Tibial nerve (tissue), 4 donors: ENCODE results near the gene TOX2. TPM values are rescaled to one million over a fixed set of nuclear protein-coding genes. Genes with fewer than 3 reads are reported as not detected.

ENCODE experiments used
- DNase-seq, 2 donors: peaks; one replicate each; pipeline ENCODE4 v3.0.0-alpha.2; 2019; ENCODE audit warnings: low spot score in 2 of 2
- H3K27ac ChIP-seq, 4 donors: fragments of 200-600 bp; sonication (generic) in 3 of 4; one replicate each; pipeline ENCODE4 v1.5.1; 2017 to 2019; ENCODE audit warnings: mild to moderate bottlenecking in 1 of 4
- H3K27me3 ChIP-seq, 2 donors: fragments of 200-600 bp; sonication (generic) in 1 of 2; one replicate each; pipeline versions ENCODE4 v1.5.1 to v1.6.0; 2017 to 2019
- H3K36me3 ChIP-seq, 3 donors: fragments of 200-600 bp; sonication (generic); one replicate each; pipeline ENCODE4 v1.5.1; 2018 to 2019
- H3K4me1 ChIP-seq, 4 donors: fragments of 200-600 bp; sonication (generic) in 3 of 4; one replicate each; pipeline ENCODE4 v1.5.1; 2017 to 2019
- H3K4me3 ChIP-seq, 4 donors: fragments of 200-600 bp; sonication (generic) in 3 of 4; one replicate each; pipeline ENCODE4 v1.5.1; 2017 to 2019; ENCODE audit warnings: mild to moderate bottlenecking in 1 of 4, moderate library complexity in 1 of 4
- H3K9me3 ChIP-seq, 4 donors: fragments of 200-600 bp; sonication (generic) in 3 of 4; one replicate each; pipeline ENCODE4 v1.5.1; 2017 to 2019
- EP300 ChIP-seq, 2 donors: sonication (generic); formaldehyde crosslinking; IDR thresholded peaks; one replicate each; pipeline ENCODE4 v1.6.1; 2017; ENCODE audit warnings: antibody characterized with exemption in 2 of 2, mild to moderate bottlenecking in 1 of 2
- POLR2A ChIP-seq, 2 donors: fragments of 450-650 bp; IDR thresholded peaks; one replicate each; pipeline ENCODE4 v1.6.1; 2017; ENCODE audit warnings: antibody characterized with exemption in 2 of 2, mild to moderate bottlenecking in 2 of 2, moderate library complexity in 2 of 2
- WGBS, 2 donors: methylation state at CpG; one replicate each; pipeline ENCODE4 v1.1.5; 2018; 5-methylcytosine and 5-hydroxymethylcytosine counted together
- total RNA-seq, 4 donors: library from RNA; depleted of rRNA; stranded (reverse); fragments of >200 nt; gene quantifications; one replicate each; pipeline ENCODE4 v1.1.0, GENCODE V29; 2016
- TF ChIP-seq, protein P1 (sequence below), 5 experiments: fragments of 200-600 bp in 3 of 5; fragments of 450-650 bp in 2 of 5; sonication (generic) in 3 of 5; IDR thresholded peaks; one replicate each; pipeline ENCODE4 v1.5.1; 2016 to 2019; ENCODE audit warnings: antibody characterized with exemption in 5 of 5, mild to moderate bottlenecking in 3 of 5, moderate library complexity in 2 of 5

The TOX2 gene
- total RNA-seq, 4 donors from 2014 or later: 1.3 to 3.3 (median 1.9) TPM

DNA sequence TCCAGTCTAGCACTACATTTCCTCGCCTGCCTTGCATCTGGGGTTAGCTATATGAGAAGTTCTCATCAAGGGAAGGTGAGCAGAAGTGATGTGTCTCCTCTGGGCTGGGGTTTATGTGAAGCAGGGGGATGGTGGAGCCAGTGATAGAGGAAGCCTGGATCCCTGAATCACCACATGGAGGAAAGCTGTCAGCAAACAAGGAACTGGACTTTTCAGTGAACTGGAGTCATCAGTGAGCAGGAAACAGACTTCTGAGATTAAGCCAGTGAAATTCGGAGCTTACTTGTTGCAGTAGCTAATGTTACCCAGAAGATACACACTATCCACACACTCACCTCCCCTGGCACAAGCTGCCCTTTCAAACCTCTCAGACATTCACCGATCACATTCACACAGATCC is 13.4 kb upstream of the TOX2 start:
- peaks cover 0 to 7% (median 0%) of the 10 kb centered on the region in 4 donors for H3K4me1 ChIP-seq
- WGBS, 2 donors: 95 to 96% methylated on average over 3 of the region's 3 CpGs
- H3K4me3 ChIP-seq: no peak overlapping the region
- no peaks in the 10 kb centered on the region for H3K36me3 ChIP-seq
- H3K27ac ChIP-seq: no peak overlapping the region
- no peak for DNase-seq
- TF ChIP-seq EP300 (IDR thresholded peaks at IDR 0.05): no peak
- TF ChIP-seq, protein P1, sequence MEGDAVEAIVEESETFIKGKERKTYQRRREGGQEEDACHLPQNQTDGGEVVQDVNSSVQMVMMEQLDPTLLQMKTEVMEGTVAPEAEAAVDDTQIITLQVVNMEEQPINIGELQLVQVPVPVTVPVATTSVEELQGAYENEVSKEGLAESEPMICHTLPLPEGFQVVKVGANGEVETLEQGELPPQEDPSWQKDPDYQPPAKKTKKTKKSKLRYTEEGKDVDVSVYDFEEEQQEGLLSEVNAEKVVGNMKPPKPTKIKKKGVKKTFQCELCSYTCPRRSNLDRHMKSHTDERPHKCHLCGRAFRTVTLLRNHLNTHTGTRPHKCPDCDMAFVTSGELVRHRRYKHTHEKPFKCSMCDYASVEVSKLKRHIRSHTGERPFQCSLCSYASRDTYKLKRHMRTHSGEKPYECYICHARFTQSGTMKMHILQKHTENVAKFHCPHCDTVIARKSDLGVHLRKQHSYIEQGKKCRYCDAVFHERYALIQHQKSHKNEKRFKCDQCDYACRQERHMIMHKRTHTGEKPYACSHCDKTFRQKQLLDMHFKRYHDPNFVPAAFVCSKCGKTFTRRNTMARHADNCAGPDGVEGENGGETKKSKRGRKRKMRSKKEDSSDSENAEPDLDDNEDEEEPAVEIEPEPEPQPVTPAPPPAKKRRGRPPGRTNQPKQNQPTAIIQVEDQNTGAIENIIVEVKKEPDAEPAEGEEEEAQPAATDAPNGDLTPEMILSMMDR (IDR thresholded peaks at IDR 0.05): no peak
- no peak for TF ChIP-seq POLR2A (IDR thresholded peaks at IDR 0.05)
- peaks cover 0 to 12% (median 0%) of the 10 kb centered on the region in 4 donors for H3K9me3 ChIP-seq
- H3K27me3 ChIP-seq: no peaks in the 10 kb centered on the region

DNA sequence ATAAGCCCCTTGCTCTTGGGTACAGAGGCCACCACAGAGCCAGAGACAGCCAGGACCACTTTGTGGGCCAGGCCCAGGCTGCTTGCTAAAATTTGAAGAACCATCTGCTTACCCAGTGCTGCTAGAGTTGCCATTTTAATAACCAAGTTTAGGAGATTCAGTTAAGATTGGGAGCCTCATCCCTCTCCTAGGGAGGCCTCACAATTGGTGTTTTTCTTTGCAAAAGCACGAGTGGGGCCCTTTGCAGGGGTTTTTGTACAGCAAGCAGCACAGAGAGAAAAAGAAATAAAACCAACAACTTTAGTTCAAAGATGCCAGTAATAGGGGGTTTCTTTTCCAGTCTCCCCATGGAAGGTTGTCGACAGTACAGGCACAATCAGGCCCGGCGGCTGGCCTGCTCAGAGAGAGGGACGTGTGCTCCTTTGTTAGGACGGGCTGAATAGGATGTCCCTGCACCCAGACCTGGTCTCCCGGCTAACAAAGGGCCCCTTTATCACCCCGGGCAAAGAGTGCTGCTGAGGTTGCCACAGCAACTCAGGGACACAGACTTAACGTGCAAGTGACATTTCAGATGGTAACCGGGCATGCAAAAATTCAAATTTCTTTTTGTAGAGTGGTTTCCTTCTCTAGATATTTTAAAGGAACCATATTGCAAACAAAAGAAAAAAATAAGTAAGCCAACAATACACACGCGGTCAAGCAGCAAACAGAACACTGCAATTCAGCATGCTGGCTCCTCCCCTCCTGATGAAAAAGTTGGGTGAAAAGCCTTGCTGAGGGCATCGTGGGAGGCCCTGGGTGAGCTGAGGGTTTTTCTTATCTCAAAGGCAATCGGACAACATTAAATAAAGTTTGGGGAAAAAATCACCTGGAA is 10.5 kb upstream of the TOX2 start:
- Histone ChIP-seq H3K27me3 (no peaks in the 10 kb centered on the region), H3K4me1 (peaks cover 0 to 7% (median 0%) of the 10 kb centered on the region in 4 donors), H3K27ac (no peak overlapping the region), H3K9me3 (peaks cover 0 to 33% (median 0%) of the 10 kb centered on the region in 4 donors), H3K4me3 (no peak overlapping the region), H3K36me3 (no peaks in the 10 kb centered on the region)
- no peak for DNase-seq
- 24 to 34% methylated on average over 14 of the region's 14 CpGs for WGBS, 2 donors
- TF ChIP-seq EP300 (IDR thresholded peaks at IDR 0.05): no peak
- TF ChIP-seq, protein P1 (IDR thresholded peaks at IDR 0.05): no peak
- no peak for TF ChIP-seq POLR2A (IDR thresholded peaks at IDR 0.05)

DNA sequence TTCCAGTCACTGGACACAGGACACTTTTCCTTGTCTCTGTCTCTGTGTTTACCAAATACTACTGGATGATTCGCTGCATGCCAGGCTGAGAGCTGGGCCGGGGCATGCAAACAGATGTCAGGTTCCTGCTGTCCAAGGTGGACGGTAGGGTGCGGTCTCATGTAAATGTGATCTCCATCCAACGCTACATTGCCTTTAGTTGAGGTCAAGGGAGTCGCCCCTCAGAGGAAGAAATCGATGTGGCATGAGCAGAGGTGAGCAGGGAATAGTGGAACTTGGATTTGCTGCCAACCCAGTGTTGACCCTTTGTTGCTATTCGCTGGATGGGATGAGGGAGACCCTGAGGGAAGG is 9.8 kb upstream of the TOX2 start:
- no peak overlapping the region for H3K27ac ChIP-seq
- H3K36me3 ChIP-seq: no peaks in the 10 kb centered on the region
- no peak overlapping the region for H3K4me3 ChIP-seq
- H3K27me3 ChIP-seq: no peaks in the 10 kb centered on the region
- H3K9me3 ChIP-seq: peaks cover 0 to 33% (median 0%) of the 10 kb centered on the region in 4 donors
- DNase-seq: no peak
- peaks cover 0 to 5% (median 0%) of the 10 kb centered on the region in 4 donors for H3K4me1 ChIP-seq
- TF ChIP-seq POLR2A (IDR thresholded peaks at IDR 0.05): no peak
- TF ChIP-seq, protein P1 (IDR thresholded peaks at IDR 0.05): no peak
- TF ChIP-seq EP300 (IDR thresholded peaks at IDR 0.05): no peak
- 77 to 80% methylated on average over 8 of the region's 8 CpGs for WGBS, 2 donors

DNA sequence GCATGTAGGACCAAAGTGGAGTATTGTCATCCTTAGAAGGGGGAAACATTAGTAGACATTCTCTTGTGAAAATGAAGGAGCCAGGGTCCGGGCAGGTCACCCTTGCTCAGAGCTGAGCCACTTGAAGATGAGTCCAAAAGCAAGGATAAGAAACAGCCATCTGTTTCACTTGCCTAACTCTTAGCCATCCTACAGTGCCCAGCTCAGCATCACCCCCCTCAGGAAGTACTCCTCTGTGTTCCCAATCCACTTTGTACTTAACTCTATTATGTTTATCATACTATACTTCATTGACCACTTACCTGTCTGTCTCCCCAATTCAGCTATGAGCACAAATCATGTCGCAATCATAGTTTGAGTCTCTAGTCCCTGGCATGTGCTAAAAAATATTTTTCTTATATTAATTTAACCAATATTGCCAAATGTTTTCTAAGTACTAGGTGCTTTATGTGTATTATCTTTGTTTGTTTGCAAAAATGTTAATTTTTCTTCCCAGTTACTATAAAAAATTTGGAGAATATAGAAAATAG is 8.1 kb upstream of the TOX2 start:
- 91 to 93% methylated on average over 2 of the region's 2 CpGs for WGBS, 2 donors
- Histone ChIP-seq H3K27me3 (no peaks in the 10 kb centered on the region), H3K36me3 (no peaks in the 10 kb centered on the region), H3K27ac (no peak overlapping the region), H3K4me3 (no peak overlapping the region), H3K9me3 (peaks cover 0 to 40% (median 0%) of the 10 kb centered on the region in 4 donors), H3K4me1 (no peaks in the 10 kb centered on the region)
- DNase-seq: no peak
- TF ChIP-seq POLR2A (IDR thresholded peaks at IDR 0.05) (no peak), EP300 (IDR thresholded peaks at IDR 0.05) (no peak)
- TF ChIP-seq, protein P1 (IDR thresholded peaks at IDR 0.05): no peak

DNA sequence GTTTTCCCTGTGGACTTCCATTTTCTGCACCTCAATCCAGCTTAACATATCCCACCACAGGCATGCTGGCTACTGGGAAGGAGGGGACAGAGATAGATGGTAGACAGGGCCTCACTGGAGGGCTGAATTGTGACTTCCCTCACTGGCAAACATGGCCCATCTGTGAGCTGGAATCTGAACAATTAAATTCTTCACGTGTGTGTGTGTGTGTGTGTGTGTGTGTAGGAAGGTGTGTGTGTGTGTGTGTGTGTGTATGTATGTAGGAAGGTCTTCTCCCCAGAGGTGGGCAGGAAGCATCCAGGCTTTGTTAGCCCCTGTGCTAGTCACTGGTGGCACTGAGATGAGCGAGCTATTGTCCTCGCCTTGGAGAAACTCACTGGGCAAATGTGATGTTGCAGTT is 5.4 kb upstream of the TOX2 start:
- peaks cover 0 to 4% of the 10 kb centered on the region in 2 donors for H3K27me3 ChIP-seq
- no peak overlapping the region for H3K4me3 ChIP-seq
- H3K9me3 ChIP-seq: peaks cover 0 to 59% (median 4%) of the 10 kb centered on the region in 4 donors
- H3K36me3 ChIP-seq: no peaks in the 10 kb centered on the region
- DNase-seq: no peak
- WGBS, 2 donors: 85 to 87% methylated on average over 3 of the region's 3 CpGs
- no peak overlapping the region for H3K27ac ChIP-seq
- TF ChIP-seq POLR2A (IDR thresholded peaks at IDR 0.05): no peak
- H3K4me1 ChIP-seq: no peaks in the 10 kb centered on the region
